Measurements from ENCODE around the gene CNKSR3. TPM values are rescaled to one million over a fixed set of nuclear protein-coding genes. Genes with fewer than 3 reads are reported as not detected.

CNKSR3 gene
- total and polyA plus RNA-seq, 2 of the 8 experiments (the other 6 are each of a cell fraction or from before 2014, with no cell fraction given) = 1.2 to 6.2 TPM

GRCh38 chr6:154516276-154516675 lies 5.8 kb upstream of the CNKSR3 start (continued):
- TF ChIP-seq CBX8 (IDR thresholded peaks at IDR 0.05; ENCODE audit: borderline replicate concordance, low read depth, low read length) = no peak
- no peak for TF ChIP-seq NANOG (IDR thresholded peaks at IDR 0.05; ENCODE audit: insufficient read depth, low read depth, low read length, poor library complexity, severe bottlenecking)
- no peak for TF ChIP-seq KDM5A (IDR thresholded peaks at IDR 0.05; ENCODE audit: low read length)
- no peak for TF ChIP-seq CTBP2 (IDR thresholded peaks at IDR 0.05; ENCODE audit: borderline replicate concordance, insufficient read depth, insufficient read length, low read length)
- TF ChIP-seq EGR1 (IDR thresholded peaks at IDR 0.05; ENCODE audit: borderline replicate concordance, low read depth, low read length) = no peak
